ENCODE data around the gene BAAT. TPM values are rescaled to one million over a fixed set of nuclear protein-coding genes. Genes with fewer than 3 reads are reported as not detected.

The BAAT gene
- total RNA-seq, 4 donors from 2014 or later, result not detected

DNA sequence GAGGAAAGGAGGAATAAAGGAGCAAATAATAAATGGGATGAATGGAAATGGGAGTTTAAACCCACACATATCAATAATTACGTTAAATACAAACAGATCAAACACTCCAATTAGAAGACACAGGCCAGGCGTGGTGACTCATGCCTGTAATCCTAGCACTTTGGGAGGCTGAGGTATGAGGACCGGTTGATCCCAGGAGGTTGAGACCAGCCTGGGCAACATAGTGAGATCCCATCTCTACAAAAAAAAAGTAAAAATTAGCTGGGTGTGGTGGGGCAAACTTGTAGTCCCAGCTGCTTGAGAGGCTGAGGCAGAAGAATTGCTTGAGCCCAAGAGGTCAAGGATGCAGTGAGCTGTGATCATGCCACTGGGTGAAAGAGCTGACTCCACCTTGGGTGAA lies 3.7 kb downstream of the BAAT start:
- H3K4me1 ChIP-seq, result no peaks in the 10 kb centered on the region
- no peaks in the 10 kb centered on the region for H3K36me3 ChIP-seq
- intact Hi-C loops (cut with DNase I), result no loop called here
- TF ChIP-seq, protein P1, sequence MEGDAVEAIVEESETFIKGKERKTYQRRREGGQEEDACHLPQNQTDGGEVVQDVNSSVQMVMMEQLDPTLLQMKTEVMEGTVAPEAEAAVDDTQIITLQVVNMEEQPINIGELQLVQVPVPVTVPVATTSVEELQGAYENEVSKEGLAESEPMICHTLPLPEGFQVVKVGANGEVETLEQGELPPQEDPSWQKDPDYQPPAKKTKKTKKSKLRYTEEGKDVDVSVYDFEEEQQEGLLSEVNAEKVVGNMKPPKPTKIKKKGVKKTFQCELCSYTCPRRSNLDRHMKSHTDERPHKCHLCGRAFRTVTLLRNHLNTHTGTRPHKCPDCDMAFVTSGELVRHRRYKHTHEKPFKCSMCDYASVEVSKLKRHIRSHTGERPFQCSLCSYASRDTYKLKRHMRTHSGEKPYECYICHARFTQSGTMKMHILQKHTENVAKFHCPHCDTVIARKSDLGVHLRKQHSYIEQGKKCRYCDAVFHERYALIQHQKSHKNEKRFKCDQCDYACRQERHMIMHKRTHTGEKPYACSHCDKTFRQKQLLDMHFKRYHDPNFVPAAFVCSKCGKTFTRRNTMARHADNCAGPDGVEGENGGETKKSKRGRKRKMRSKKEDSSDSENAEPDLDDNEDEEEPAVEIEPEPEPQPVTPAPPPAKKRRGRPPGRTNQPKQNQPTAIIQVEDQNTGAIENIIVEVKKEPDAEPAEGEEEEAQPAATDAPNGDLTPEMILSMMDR (IDR thresholded peaks at IDR 0.05), result no peak
- TF ChIP-seq POLR2A (IDR thresholded peaks at IDR 0.05), result no peak
- no peak for DNase-seq
- no peaks in the 10 kb centered on the region for H3K27me3 ChIP-seq
- 87 to 91% methylated on average over 3 of the region's 3 CpGs for WGBS, 2 donors
- H3K4me3 ChIP-seq, result no peak overlapping the region
- H3K9me3 ChIP-seq, result peaks cover 0 to 9% (median 0%) of the 10 kb centered on the region in 3 donors
- H3K27ac ChIP-seq, result no peak overlapping the region

DNA sequence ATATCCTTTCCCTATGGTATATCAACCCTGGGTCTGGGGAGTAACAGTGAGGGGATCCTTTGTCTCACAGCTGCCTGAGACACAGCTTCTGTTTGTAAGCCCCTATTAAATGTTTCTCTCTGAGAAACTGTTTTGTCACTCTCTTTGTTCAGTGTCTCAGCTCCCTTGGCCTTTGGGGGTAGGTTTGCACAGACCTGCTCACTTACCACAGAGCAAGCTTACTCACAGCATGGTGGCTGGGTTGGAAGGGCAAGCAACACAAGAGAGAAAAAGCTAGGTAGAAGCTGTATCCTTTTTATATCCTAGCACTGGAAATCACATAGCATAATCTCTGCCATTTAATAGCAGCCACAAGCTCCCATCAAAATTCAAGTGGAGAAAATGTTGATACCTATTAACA lies 4.5 kb downstream of the BAAT start:
- no peak for DNase-seq
- H3K4me3 ChIP-seq, result no peak overlapping the region
- TF ChIP-seq POLR2A (IDR thresholded peaks at IDR 0.05), result no peak
- TF ChIP-seq, protein P1 (IDR thresholded peaks at IDR 0.05), result no peak
- H3K36me3 ChIP-seq, result no peaks in the 10 kb centered on the region
- no peaks in the 10 kb centered on the region for H3K4me1 ChIP-seq
- intact Hi-C loops (cut with DNase I), result no loop called here
- H3K27me3 ChIP-seq, result no peaks in the 10 kb centered on the region
- no peak overlapping the region for H3K27ac ChIP-seq
- peaks cover 0 to 8% (median 0%) of the 10 kb centered on the region in 3 donors for H3K9me3 ChIP-seq

DNA sequence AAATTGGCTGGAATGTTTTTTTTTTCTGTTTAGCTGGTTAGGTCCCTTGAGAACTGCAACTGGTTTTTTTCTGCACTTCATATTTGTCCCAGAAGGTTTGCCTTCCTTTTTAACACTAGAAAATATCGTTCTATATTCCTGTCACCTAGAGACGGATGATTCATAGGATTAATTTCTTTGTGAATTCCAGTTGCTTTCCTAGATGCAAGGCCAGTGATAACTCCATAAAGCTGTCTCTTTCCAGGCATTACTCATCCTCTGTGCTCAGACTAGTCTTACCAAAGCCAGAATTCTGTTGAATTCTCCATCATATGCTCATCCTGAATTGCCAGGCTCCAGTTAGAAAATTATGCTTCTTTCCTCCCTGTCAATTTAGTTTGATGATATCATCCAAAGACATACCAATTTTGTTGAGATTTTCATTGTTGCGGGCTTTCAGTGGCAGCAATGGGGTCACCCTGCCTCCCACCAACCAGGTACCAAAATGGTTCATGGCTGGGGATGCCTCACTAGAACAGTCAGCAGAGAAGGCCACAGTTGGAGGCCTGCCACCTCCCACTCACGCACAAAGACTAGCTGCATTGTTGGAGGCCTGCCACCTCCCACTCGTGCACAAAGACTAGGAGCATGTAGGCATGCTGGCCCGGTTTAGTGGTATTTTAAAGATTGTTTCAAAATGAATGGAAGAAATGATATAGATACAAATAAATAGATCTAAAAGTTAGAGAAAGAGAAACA lies 8.5 kb downstream of the BAAT start:
- H3K27me3 ChIP-seq, result no peaks in the 10 kb centered on the region
- H3K36me3 ChIP-seq, result no peaks in the 10 kb centered on the region
- 45 to 54% methylated on average over 5 to 6 of the region's 6 CpGs for WGBS, 2 donors
- intact Hi-C loops (cut with DNase I), result no loop called here
- H3K4me3 ChIP-seq, result no peak overlapping the region
- TF ChIP-seq, protein P1 (IDR thresholded peaks at IDR 0.05), result no peak
- no peak for TF ChIP-seq POLR2A (IDR thresholded peaks at IDR 0.05)
- H3K4me1 ChIP-seq, result no peaks in the 10 kb centered on the region
- DNase-seq, result no peak
- H3K27ac ChIP-seq, result no peak overlapping the region
- no peaks in the 10 kb centered on the region for H3K9me3 ChIP-seq

DNA sequence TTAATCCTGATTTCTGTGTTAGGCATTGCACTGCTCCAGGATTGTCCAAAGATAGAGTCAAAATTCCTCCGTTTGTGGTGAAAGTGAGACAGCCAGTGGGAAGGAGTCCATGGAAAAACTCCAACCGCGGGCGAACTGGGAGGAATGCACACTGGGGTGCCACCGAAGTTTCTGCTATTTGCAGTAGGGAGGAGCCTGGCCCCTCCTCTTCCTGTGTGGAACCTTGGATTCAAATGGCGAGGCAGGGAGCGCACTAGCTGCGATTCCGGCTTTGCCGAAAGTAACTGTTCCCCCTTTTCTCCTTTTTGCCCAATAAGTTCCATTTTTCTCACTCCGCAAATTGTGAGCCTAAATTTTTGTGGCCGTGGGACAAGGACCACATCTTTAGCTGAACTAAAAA lies 9.3 kb downstream of the BAAT start:
- 87 to 90% methylated on average over 12 of the region's 12 CpGs for WGBS, 2 donors
- Histone ChIP-seq H3K36me3 (no peaks in the 10 kb centered on the region), H3K4me1 (no peaks in the 10 kb centered on the region), H3K27ac (no peak overlapping the region), H3K27me3 (no peaks in the 10 kb centered on the region), H3K9me3 (no peaks in the 10 kb centered on the region), H3K4me3 (no peak overlapping the region)
- intact Hi-C loops (cut with DNase I), result no loop called here
- DNase-seq, result no peak
- TF ChIP-seq, protein P1 (IDR thresholded peaks at IDR 0.05), result no peak
- TF ChIP-seq POLR2A (IDR thresholded peaks at IDR 0.05), result no peak

DNA sequence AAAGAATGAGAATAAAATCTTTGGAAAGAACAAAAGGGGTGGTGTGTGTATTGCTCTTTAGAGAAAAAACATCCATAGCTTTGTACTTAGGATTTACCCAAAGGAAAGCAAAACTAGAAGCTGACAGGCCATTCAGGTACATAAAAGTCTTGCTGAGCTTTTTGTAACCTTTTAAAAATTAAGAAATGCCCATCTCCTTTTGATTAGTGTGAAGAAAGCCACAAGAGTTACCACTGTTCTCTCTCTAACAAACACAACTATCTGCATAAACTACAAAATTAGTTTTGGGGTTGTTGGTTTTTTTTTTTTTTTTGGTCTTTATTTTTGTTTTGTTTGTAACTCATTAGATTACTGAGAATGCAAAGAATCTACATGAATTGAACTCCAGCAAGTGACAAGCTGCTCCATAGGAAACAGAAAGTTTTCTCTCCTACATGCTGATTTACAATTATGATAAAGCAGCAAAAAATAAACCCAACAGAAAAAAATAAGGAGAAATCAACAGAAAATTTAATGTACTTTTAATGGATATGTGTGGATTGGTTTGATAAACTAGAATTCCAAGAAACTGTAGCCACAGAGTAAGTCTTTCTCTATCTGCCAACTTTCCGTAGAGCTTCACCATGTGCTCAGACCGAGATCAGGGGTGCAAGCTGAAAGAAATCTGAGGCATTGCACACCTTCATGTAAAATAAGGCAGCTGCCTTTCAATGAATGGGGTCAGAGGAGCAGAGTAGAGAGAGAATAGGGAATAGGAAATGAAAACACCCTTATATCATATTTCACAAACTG lies 12.3 kb downstream of the BAAT start:
- H3K4me1 ChIP-seq, result no peaks in the 10 kb centered on the region
- no peaks in the 10 kb centered on the region for H3K9me3 ChIP-seq
- DNase-seq, result no peak
- no peaks in the 10 kb centered on the region for H3K27me3 ChIP-seq
- intact Hi-C loops (cut with DNase I), result no loop called here
- TF ChIP-seq, protein P1 (IDR thresholded peaks at IDR 0.05), result no peak
- TF ChIP-seq POLR2A (IDR thresholded peaks at IDR 0.05), result no peak
- no peak overlapping the region for H3K4me3 ChIP-seq
- no peak overlapping the region for H3K27ac ChIP-seq
- WGBS, 2 donors, result 54 to 59% methylated on average over 2 of the region's 2 CpGs
- H3K36me3 ChIP-seq, result no peaks in the 10 kb centered on the region

Data from esophagus squamous epithelium (tissue), 5 donors.